H9 (cell line): Measurements from ENCODE around the gene CRYBA1. TPM values are rescaled to one million over a fixed set of nuclear protein-coding genes. Genes with fewer than 3 reads are reported as not detected.

ENCODE experiments used
- DNase-seq: peaks from one replicate; pipeline ENCODE4 v3.0.0-alpha.2; 2017
- H2AFZ ChIP-seq: one replicate; pipeline ENCODE4 v1.6.1; 2013; ENCODE audit warnings: mild to moderate bottlenecking, low read length, control low read depth, moderate library complexity
- H2AK5ac ChIP-seq: 2 replicates; pipeline ENCODE4 v1.6.1; 2013; ENCODE audit warnings: low read length, control low read depth, mixed read lengths; ENCODE audit not compliant: insufficient read length
- H2BK120ac ChIP-seq: one replicate; pipeline ENCODE4 v1.6.1; 2013; ENCODE audit warnings: low read depth, mild to moderate bottlenecking, low read length, control low read depth, inconsistent platforms; ENCODE audit not compliant: poor library complexity, severe bottlenecking
- H2BK12ac ChIP-seq: 2 replicates; pipeline ENCODE4 v1.6.1; 2013; ENCODE audit warnings: low read length, control low read depth, mixed read lengths, low read depth; ENCODE audit not compliant: insufficient read length
- H2BK15ac ChIP-seq: 2 replicates; pipeline ENCODE4 v1.6.1; 2013; ENCODE audit warnings: low read depth, low read length, control low read depth
- H2BK20ac ChIP-seq: one replicate; pipeline ENCODE4 v1.6.1; 2013; ENCODE audit warnings: low read depth, mild to moderate bottlenecking, low read length, control low read depth, inconsistent platforms; ENCODE audit not compliant: poor library complexity, severe bottlenecking
- H2BK5ac ChIP-seq: 2 replicates; pipeline ENCODE4 v1.6.1; 2013; ENCODE audit warnings: low read length, control low read depth, mixed read lengths; ENCODE audit not compliant: insufficient read length
- H3K14ac ChIP-seq: 2 replicates; pipeline ENCODE4 v1.6.1; 2013; ENCODE audit warnings: low read length, control low read depth; ENCODE audit not compliant: insufficient read depth
- H3K18ac ChIP-seq: 2 replicates; pipeline ENCODE4 v1.6.1; 2013; ENCODE audit warnings: low read depth, mild to moderate bottlenecking, mixed read lengths, low read length, control low read depth; ENCODE audit not compliant: insufficient read length
- H3K23ac ChIP-seq: 2 replicates; pipeline ENCODE4 v1.6.1; 2013; ENCODE audit warnings: low read length, control low read depth, mixed read lengths, low read depth; ENCODE audit not compliant: insufficient read length
- H3K23me2 ChIP-seq: 2 replicates; pipeline ENCODE4 v1.6.1; 2013; ENCODE audit warnings: low read depth, mild to moderate bottlenecking, mixed read lengths, low read length, control low read depth; ENCODE audit not compliant: insufficient read length, poor library complexity, severe bottlenecking
- H3K27ac ChIP-seq: 2 replicates; pipeline ENCODE4 v1.5.1; 2013; ENCODE audit warnings: low read length, control low read depth, mixed read lengths, low read depth; ENCODE audit not compliant: insufficient read length
- H3K27me3 ChIP-seq: 2 replicates; pipeline ENCODE4 v1.6.1; 2013; ENCODE audit warnings: low read length, control low read depth, inconsistent platforms; ENCODE audit not compliant: insufficient read depth
- H3K4ac ChIP-seq: 2 replicates; pipeline ENCODE4 v1.6.1; 2013; ENCODE audit warnings: low read depth, mild to moderate bottlenecking, control low read depth, inconsistent platforms, low read length, moderate library complexity
- H3K4me1 ChIP-seq: 2 replicates; pipeline ENCODE4 v1.6.1; 2013; ENCODE audit warnings: low read length, control low read depth, inconsistent platforms; ENCODE audit not compliant: insufficient read depth
- H3K4me2 ChIP-seq: 2 replicates; pipeline ENCODE4 v1.6.1; 2013; ENCODE audit warnings: low read length, control low read depth, mixed read lengths; ENCODE audit not compliant: insufficient read length, insufficient read depth
- H3K56ac ChIP-seq: 2 replicates; pipeline ENCODE4 v1.6.1; 2013; ENCODE audit warnings: low read depth, mild to moderate bottlenecking, mixed read lengths, low read length, control low read depth; ENCODE audit not compliant: insufficient read length
- H3K79me1 ChIP-seq: 2 replicates; pipeline ENCODE4 v1.6.1; 2013; ENCODE audit warnings: low read depth, mild to moderate bottlenecking, moderate library complexity, low read length, control low read depth, inconsistent platforms; ENCODE audit not compliant: insufficient read depth, poor library complexity, severe bottlenecking
- H3K79me2 ChIP-seq: 2 replicates; pipeline ENCODE4 v1.6.1; 2013; ENCODE audit warnings: low read length, control low read depth, inconsistent platforms; ENCODE audit not compliant: insufficient read depth
- H3K9ac ChIP-seq: 2 replicates; pipeline ENCODE4 v1.6.1; 2013; ENCODE audit warnings: low read length, control low read depth, mixed read lengths; ENCODE audit not compliant: insufficient read length; ENCODE audit errors: extremely low read depth
- H3K9me3 ChIP-seq: one replicate; pipeline ENCODE4 v1.6.1; 2013; ENCODE audit warnings: low read depth, low read length, inconsistent platforms; ENCODE audit not compliant: control insufficient read depth
- H3T11ph ChIP-seq: one replicate; pipeline ENCODE4 v1.6.1; 2013; ENCODE audit warnings: mild to moderate bottlenecking, low read length, control low read depth, inconsistent platforms
- H4K20me1 ChIP-seq: one replicate; pipeline ENCODE4 v1.6.1; 2013; ENCODE audit not compliant: control insufficient read depth, insufficient read length, insufficient read depth
- H4K5ac ChIP-seq: 2 replicates; pipeline ENCODE4 v1.6.1; 2013; ENCODE audit warnings: low read depth, mild to moderate bottlenecking, mixed read lengths, low read length, control low read depth; ENCODE audit not compliant: insufficient read length
- H4K8ac ChIP-seq: replicated peaks from 2 replicates; pipeline ENCODE4 v1.6.1; 2013; ENCODE audit warnings: low read length, control low read depth, mixed read lengths, low read depth; ENCODE audit not compliant: insufficient read length
- H4K91ac ChIP-seq: 2 replicates; pipeline ENCODE4 v1.6.1; 2013; ENCODE audit warnings: low read depth, mild to moderate bottlenecking, moderate library complexity, mixed read lengths, low read length, control low read depth; ENCODE audit not compliant: insufficient read length
- H3K27ac Mint-ChIP-seq, 3 experiments: 2 replicates in 2 of 3; 3 replicates in 1 of 3; pipeline ENCODE4 v1.8.0; 2020 to 2021; ENCODE audit warnings: mixed read lengths in 3 of 3, mild to moderate bottlenecking in 1 of 3, moderate library complexity in 1 of 3
- H3K27me3 Mint-ChIP-seq: 2 replicates; pipeline ENCODE4 v1.8.0; 2021; ENCODE audit warnings: low read depth, mild to moderate bottlenecking, moderate library complexity, mixed read lengths
- H3K36me3 Mint-ChIP-seq, 3 experiments: 2 replicates in 2 of 3; 3 replicates in 1 of 3; pipeline ENCODE4 v1.8.0; 2020 to 2021; ENCODE audit warnings: low read depth in 3 of 3, mixed read lengths in 3 of 3; ENCODE audit not compliant: insufficient read depth in 1 of 3
- H3K4me1 Mint-ChIP-seq, 2 experiments: 2 replicates each; pipeline ENCODE4 v1.8.0; 2020; ENCODE audit warnings: mixed read lengths in 2 of 2
- H3K4me3 Mint-ChIP-seq, 2 experiments: 2 replicates in 1 of 2; 3 replicates in 1 of 2; pipeline ENCODE4 v1.8.0; 2020 to 2021; ENCODE audit warnings: mild to moderate bottlenecking in 2 of 2, mixed read lengths in 2 of 2, moderate library complexity in 1 of 2
- H3K9me3 Mint-ChIP-seq, 2 experiments: 2 replicates in 1 of 2; 3 replicates in 1 of 2; pipeline ENCODE4 v1.8.0; 2020; ENCODE audit warnings: mild to moderate bottlenecking in 2 of 2, mixed read lengths in 2 of 2, moderate library complexity in 1 of 2
- WGBS: extraction: QIAGEN DNeasy Blood & Tissue Kit; methylation state at CpG from one replicate; pipeline ENCODE4 v1.1.7; 2013; ENCODE audit warnings: missing lambda C conversion rate, low lambda C conversion rate, mixed read lengths; ENCODE audit not compliant: insufficient read length; ENCODE audit errors: extremely low coverage; 5-methylcytosine and 5-hydroxymethylcytosine counted together
- total RNA-seq: library from RNA; stranded (reverse); gene quantifications from 2 replicates; pipeline ENCODE4 v1.2.1, GENCODE V29; 2021
- TF ChIP-seq, protein P1 (sequence below): fragments of 200-600 bp; sonication (generic); conservative IDR thresholded peaks from 3 replicates; pipeline ENCODE4 v1.8.0; 2021; ENCODE audit warnings: antibody characterized with exemption, mild to moderate bottlenecking

CRYBA1 gene
- total RNA-seq, 1 experiment from 2014 or later, result not detected

GRCh38 chr17:29255926-29256522, 9.4 kb downstream of the CRYBA1 start:
- Mint-ChIP-seq H3K27me3 (no peaks in the 10 kb centered on the region), H3K27ac (no peak overlapping the region; a peak in 1 of 7 replicates), H3K4me3 (no peak overlapping the region), H3K36me3 (peaks cover 3 to 29% (median 7%) of the 10 kb centered on the region in 3 experiments; a peak in 6 of 7 replicates), H3K9me3 (no peaks in the 10 kb centered on the region), H3K4me1 (no peaks in the 10 kb centered on the region)
- no CpG with 5 or more reads among the region's 4 CpGs for WGBS
- Histone ChIP-seq H2BK120ac (no peak overlapping the region), H4K5ac (no peak overlapping the region), H4K20me1 (no peaks in the 10 kb centered on the region), H2BK12ac (no peak overlapping the region), H3K18ac (no peak overlapping the region), H3K4me1 (0 out of 2 replicates have a peak, but pooled peaks cover 2% of the 10 kb centered on the region), H4K8ac (no peak overlapping the region), H4K91ac (no peak overlapping the region), H3K56ac (no peak overlapping the region), H3K9ac (no peak overlapping the region), H2AFZ (no peak overlapping the region), H3K79me2 (no peaks in the 10 kb centered on the region), H3K9me3 (no peaks in the 10 kb centered on the region), H3K27me3 (no peaks in the 10 kb centered on the region), H3T11ph (no peak overlapping the region), H3K14ac (no peak overlapping the region), H2BK15ac (no peak overlapping the region), H3K23ac (no peak overlapping the region), H3K23me2 (no peaks in the 10 kb centered on the region), H3K4ac (no peak overlapping the region), H3K27ac (no peak overlapping the region), H3K4me2 (no peak overlapping the region), H3K79me1 (peaks cover 6% of the 10 kb centered on the region), H2AK5ac (no peak overlapping the region), H2BK20ac (no peak overlapping the region), H2BK5ac (no peak overlapping the region)
- TF ChIP-seq, protein P1, sequence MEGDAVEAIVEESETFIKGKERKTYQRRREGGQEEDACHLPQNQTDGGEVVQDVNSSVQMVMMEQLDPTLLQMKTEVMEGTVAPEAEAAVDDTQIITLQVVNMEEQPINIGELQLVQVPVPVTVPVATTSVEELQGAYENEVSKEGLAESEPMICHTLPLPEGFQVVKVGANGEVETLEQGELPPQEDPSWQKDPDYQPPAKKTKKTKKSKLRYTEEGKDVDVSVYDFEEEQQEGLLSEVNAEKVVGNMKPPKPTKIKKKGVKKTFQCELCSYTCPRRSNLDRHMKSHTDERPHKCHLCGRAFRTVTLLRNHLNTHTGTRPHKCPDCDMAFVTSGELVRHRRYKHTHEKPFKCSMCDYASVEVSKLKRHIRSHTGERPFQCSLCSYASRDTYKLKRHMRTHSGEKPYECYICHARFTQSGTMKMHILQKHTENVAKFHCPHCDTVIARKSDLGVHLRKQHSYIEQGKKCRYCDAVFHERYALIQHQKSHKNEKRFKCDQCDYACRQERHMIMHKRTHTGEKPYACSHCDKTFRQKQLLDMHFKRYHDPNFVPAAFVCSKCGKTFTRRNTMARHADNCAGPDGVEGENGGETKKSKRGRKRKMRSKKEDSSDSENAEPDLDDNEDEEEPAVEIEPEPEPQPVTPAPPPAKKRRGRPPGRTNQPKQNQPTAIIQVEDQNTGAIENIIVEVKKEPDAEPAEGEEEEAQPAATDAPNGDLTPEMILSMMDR, result no peak
- DNase-seq, result no peak
